ENCODE results near the gene CNOT3. TPM values are rescaled to one million over a fixed set of nuclear protein-coding genes. Genes with fewer than 3 reads are reported as not detected.

CNOT3 gene
- total and polyA plus RNA-seq, 2 of the 13 experiments (the other 11 are each of a cell fraction or from before 2014, with no cell fraction given): 4.3 to 5.8 TPM

- Histone ChIP-seq H3K4me1 (ENCODE audit: insufficient read depth, low read length) (peaks cover under 1% of the 10 kb centered on the region; the same call in 1 of the 2 replicates), H3K27me3 (ENCODE audit: control insufficient read depth in 1 of 2, insufficient read depth in 2 of 2, low read length in 2 of 2) (no peaks in the 10 kb centered on the region), H3K79me2 (ENCODE audit: insufficient read depth, low read length) (no peaks in the 10 kb centered on the region), H3K27ac (ENCODE audit: extremely low read length, insufficient read depth, low read length) (no peak overlapping the region), H2AFZ (ENCODE audit: low read length) (no peak overlapping the region), H3K4me3 (replicated peaks in 1 of 3; ENCODE audit: insufficient read depth in 1 of 3, low read depth in 2 of 3, low read length in 3 of 3) (no peak overlapping the region), H4K20me1 (ENCODE audit: insufficient read depth, low read length) (0 out of 2 replicates have a peak, but pooled peaks cover 3% of the 10 kb centered on the region), H3K9ac (ENCODE audit: insufficient read depth, low read depth, low read length) (no peak overlapping the region), H3K4me2 (ENCODE audit: low read depth, low read length) (no peak overlapping the region), H3K9me3 (ENCODE audit: low read length) (no peaks in the 10 kb centered on the region), H3K36me3 (replicated peaks in 1 of 2; ENCODE audit: control insufficient read depth in 1 of 2, insufficient read depth in 2 of 2, low read length in 2 of 2) (peaks cover 35 to 90% of the 10 kb centered on the region in 2 experiments)
- BruUV-seq (replicated peaks): no TSS peak
- intact Hi-C loops (cut with micrococcal nuclease; ENCODE audit: unreplicated experiment): no loop called here
- FAIRE-seq (no peak), DNase-seq (ENCODE audit: low spot score) (no peak), ATAC-seq (no peak)
- ChIA-PET CTCF (ENCODE audit: low intra/inter-chr PET ratio, low total read pairs) (no interaction called here), POLR2A (no interaction called here)
- TF ChIP-seq RBFOX2 (IDR thresholded peaks at IDR 0.05; ENCODE audit: low read depth, low read length) (peak; percentile 59; the same call in 1 of the 2 replicates), ASH2L (IDR thresholded peaks at IDR 0.05; ENCODE audit: insufficient read length, low read depth, low read length) (no peak), ZMYM3 (CRISPR knock-in tag; IDR thresholded peaks at IDR 0.05) (no peak)
- 99% methylated on average over 25 of the region's 25 CpGs for WGBS (ENCODE audit: low lambda C conversion rate)
- in situ Hi-C loops (cut with HindIII; ENCODE audit: extremely low pct_ligation_motif_present, low pct_unique_long_range_greater_than_20kb): no loop called here
Measured at GRCh38 chr19:54152878-54153524, 15.4 kb downstream of the CNOT3 start.

- DNase-seq (ENCODE audit: low spot score): no peak
- no peak overlapping the region for H3K4me2 ChIP-seq (ENCODE audit: low read depth, low read length)
- TF ChIP-seq ZNF709 (CRISPR knock-in tag; IDR thresholded peaks at IDR 0.05): no peak
- no peak for TF ChIP-seq CC2D1A (CRISPR knock-in tag; IDR thresholded peaks at IDR 0.05)
- peak; percentile 22; the same call in 1 of the 2 replicates for TF ChIP-seq POLR2AphosphoS5 (IDR thresholded peaks at IDR 0.05; ENCODE audit: low read depth, low read length)
- peak; percentile 41 for TF ChIP-seq RBM22 (optimal IDR thresholded peaks at IDR 0.05; ENCODE audit: low read length)
- no peak for TF ChIP-seq SP4 (CRISPR knock-in tag; IDR thresholded peaks at IDR 0.05)
- peak; percentile 77 for TF ChIP-seq AGO2 (optimal IDR thresholded peaks at IDR 0.05; ENCODE audit: low read depth, low read length)
- TF ChIP-seq POLR2G (IDR thresholded peaks at IDR 0.05; ENCODE audit: low read depth, low read length): 0 out of 2 replicates have a peak, but pooled peaks have one; percentile 37
- TF ChIP-seq SRSF9 (IDR thresholded peaks at IDR 0.05; ENCODE audit: borderline replicate concordance, insufficient read depth, low read depth, low read length, poor library complexity, severe bottlenecking): no peak
- TF ChIP-seq POLR2A (IDR thresholded peaks at IDR 0.05; ENCODE audit: insufficient read depth in 1 of 2, low read depth in 2 of 2, low read length in 2 of 2): 0 out of 4 replicates have a peak, but pooled peaks of 1 of the 2 experiments have one; percentile 24
- TF ChIP-seq RBFOX2 (IDR thresholded peaks at IDR 0.05; ENCODE audit: low read depth, low read length): 0 out of 2 replicates have a peak, but pooled peaks have one; percentile 24
- H3K9me3 ChIP-seq (ENCODE audit: low read length): no peaks in the 10 kb centered on the region
- intact Hi-C loops (cut with micrococcal nuclease; ENCODE audit: unreplicated experiment) (no loop called here), in situ Hi-C loops (cut with HindIII; ENCODE audit: extremely low pct_ligation_motif_present, low pct_unique_long_range_greater_than_20kb) (no loop called here)
- H3K4me1 ChIP-seq (ENCODE audit: insufficient read depth, low read length): peaks cover 9% of the 10 kb centered on the region
- no peaks in the 10 kb centered on the region for H3K27me3 ChIP-seq (ENCODE audit: control insufficient read depth in 1 of 2, insufficient read depth in 2 of 2, low read length in 2 of 2)
- H4K20me1 ChIP-seq (ENCODE audit: insufficient read depth, low read length): 0 out of 2 replicates have a peak, but pooled peaks cover 3% of the 10 kb centered on the region
- H3K9ac ChIP-seq (ENCODE audit: insufficient read depth, low read depth, low read length): no peak overlapping the region
- no peak overlapping the region for H2AFZ ChIP-seq (ENCODE audit: low read length)
- H3K36me3 ChIP-seq (replicated peaks in 1 of 2; ENCODE audit: control insufficient read depth in 1 of 2, insufficient read depth in 2 of 2, low read length in 2 of 2): peaks cover 32 to 88% of the 10 kb centered on the region in 2 experiments
- H3K4me3 ChIP-seq (replicated peaks in 1 of 3; ENCODE audit: insufficient read depth in 1 of 3, low read depth in 2 of 3, low read length in 3 of 3): no peak overlapping the region
- no peak overlapping the region for H3K27ac ChIP-seq (ENCODE audit: extremely low read length, insufficient read depth, low read length)
- 98% methylated on average over 4 of the region's 10 CpGs for WGBS (ENCODE audit: low lambda C conversion rate)
- ATAC-seq: no peak; the same call in 2 of the 3 replicates
- no peak for FAIRE-seq
- ChIA-PET CTCF (ENCODE audit: low intra/inter-chr PET ratio, low total read pairs) (no interaction called here), POLR2A (no interaction called here)
- no TSS peak for BruUV-seq (replicated peaks)
- H3K79me2 ChIP-seq (ENCODE audit: insufficient read depth, low read length): peaks cover 6% of the 10 kb centered on the region
Measured at GRCh38 chr19:54153731-54154326, 16.3 kb downstream of the CNOT3 start.

Data from HepG2 (cell line).